ENCODE measurements around the gene HDAC5.

- TF ChIP-seq CTCF (IDR thresholded peaks at IDR 0.05) (no peak), POLR2A (IDR thresholded peaks at IDR 0.05) (no peak)
These were observed 57.7 kb downstream of the HDAC5 start for GRCh38 chr17:44065668-44066203.
